Ovary (tissue), 9 donors: ENCODE data around the gene SLC39A11. TPM values are rescaled to one million over a fixed set of nuclear protein-coding genes. Genes with fewer than 3 reads are reported as not detected.

Experiments
- DNase-seq, 5 donors: peaks; one replicate each; pipeline ENCODE4 v3.0.0-alpha.2; 2019 to 2020
- H3K27ac ChIP-seq, 2 donors: fragments of 200-600 bp; one replicate each; pipeline versions ENCODE4 v1.5.1 to v1.8.0; 2019 to 2022
- H3K27me3 ChIP-seq: fragments of 200-600 bp; one replicate; pipeline ENCODE4 v1.8.0; 2022
- H3K36me3 ChIP-seq: fragments of 200-600 bp; sonication (generic); one replicate; pipeline ENCODE4 v1.5.1; 2019
- H3K4me1 ChIP-seq: one replicate; pipeline ENCODE4 v1.8.1; 2013; ENCODE audit warnings: mild to moderate bottlenecking, moderate library complexity; ENCODE audit not compliant: insufficient read depth
- H3K4me3 ChIP-seq: fragments of 200-600 bp; sonication (generic); one replicate; pipeline ENCODE4 v1.5.1; 2017
- H3K9me3 ChIP-seq, 2 donors: fragments of 200-600 bp in 1 of 2; sonication (generic) in 1 of 2; one replicate each; pipeline versions ENCODE4 v1.5.1 to v1.8.1; 2013 to 2019; ENCODE audit warnings: mild to moderate bottlenecking in 1 of 2, moderate library complexity in 1 of 2
- EP300 ChIP-seq: sonication (generic); formaldehyde crosslinking; IDR thresholded peaks from one replicate; pipeline ENCODE4 v1.6.1; 2017; ENCODE audit warnings: antibody characterized with exemption
- POLR2A ChIP-seq: fragments of 450-650 bp; IDR thresholded peaks from one replicate; pipeline ENCODE4 v1.6.1; 2017; ENCODE audit warnings: antibody characterized with exemption, mild to moderate bottlenecking, moderate library complexity
- WGBS, 3 donors: extraction: QIAGEN DNeasy Blood & Tissue Kit in 1 of 3; methylation state at CpG; one replicate each; pipeline versions ENCODE4 v1.1.5 to v1.1.7; 2013 to 2017; 5-methylcytosine and 5-hydroxymethylcytosine counted together
- intact Hi-C, 4 donors: fragments of 100-400 bp; cut with DNase I; formaldehyde crosslinking; loops; one replicate each; pipeline versions ENCODE4 v1.11.0 to v1.15.1; 2022 to 2023
- polyA plus RNA-seq, 2 donors: library from polyadenylated mRNA; stranded (reverse); fragments of 200-250 nt in 1 of 2; fragments of 350-450 nt in 1 of 2; fragmentation: Illumina TruSeq in 1 of 2; extraction: RNeasy Lipid Tissue Mini Kit (QIAGEN cat#74804) in 1 of 2; gene quantifications; one replicate each; pipeline ENCODE4 v1.2.3, GENCODE V29; 2013 to 2014
- total RNA-seq, 7 donors: library from RNA; depleted of rRNA in 2 of 7; stranded (reverse); fragments of >200 nt in 2 of 7; fragmentation: NEBNext Ultra II Directional in 3 of 7; extraction: Animal tissue kit (Norgen Biotek cat#: 25700) in 3 of 7; gene quantifications; one replicate each; pipeline versions ENCODE4 v1.1.0 to v1.2.4, GENCODE V29; 2016 to 2023
- TF ChIP-seq, protein P1 (sequence below), 3 donors: fragments of 450-650 bp in 2 of 3; fragments of 200-600 bp in 1 of 3; IDR thresholded peaks; one replicate each; pipeline versions ENCODE4 v1.5.1 to v1.8.0; 2016 to 2022; ENCODE audit warnings: antibody characterized with exemption in 3 of 3, mild to moderate bottlenecking in 1 of 3
- donor health status: DM: no; HTN: no; CAD: no; lungs with moderate emphysema.
- donor health status: DM: no; HTN: no; CAD: no.
- donor health status: Bipolar disorder and iron deficiency.
- donor health status: DM: yes; HTN: yes; CAD: no.
- donor health status: DM: no; HTN: no; CAD: no.
- donor health status: DM: yes; HTN: yes; CAD: no.

SLC39A11 gene
- total and polyA plus RNA-seq, 9 donors = 4.0 to 21.2 (median 10.1) TPM

DNA sequence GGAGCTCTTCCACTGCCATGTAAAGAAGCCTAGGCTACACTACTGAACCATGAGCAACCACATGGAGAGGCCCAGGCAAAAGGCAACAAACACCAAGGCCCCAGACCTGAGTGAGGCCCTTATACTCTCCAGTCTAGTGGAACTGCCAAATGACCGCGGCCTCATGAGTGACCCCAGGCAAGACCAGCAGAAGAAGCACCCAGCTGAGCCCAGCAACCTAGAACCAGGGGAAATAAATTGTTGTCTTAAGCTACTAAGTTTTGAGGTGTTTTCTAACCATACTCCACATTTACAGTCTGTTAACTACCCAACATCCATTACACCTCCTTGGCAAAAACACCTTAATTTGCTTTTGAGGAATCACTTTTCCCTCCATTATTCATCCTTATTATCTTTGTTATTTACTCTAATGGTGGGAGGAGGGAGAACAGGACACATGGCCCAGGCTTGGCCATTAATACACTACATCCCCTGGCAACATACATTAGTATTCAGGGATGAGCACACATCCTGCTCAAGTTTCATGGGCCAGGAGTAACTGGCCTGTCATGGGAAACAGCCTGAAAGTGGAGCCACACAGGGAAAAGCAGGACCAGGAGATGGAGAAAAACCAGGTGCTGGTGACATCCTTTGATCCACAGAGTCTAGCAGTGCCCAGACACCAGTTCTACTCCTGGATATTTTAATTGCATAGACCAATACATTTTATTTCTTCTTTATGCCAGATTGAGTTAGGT lies 26.2 kb downstream of the SLC39A11 start:
- no peak overlapping the region for H3K4me3 ChIP-seq
- no peaks in the 10 kb centered on the region for H3K27me3 ChIP-seq
- DNase-seq = no peak
- no peak for TF ChIP-seq EP300
- no peak for TF ChIP-seq POLR2A
- TF ChIP-seq, protein P1, sequence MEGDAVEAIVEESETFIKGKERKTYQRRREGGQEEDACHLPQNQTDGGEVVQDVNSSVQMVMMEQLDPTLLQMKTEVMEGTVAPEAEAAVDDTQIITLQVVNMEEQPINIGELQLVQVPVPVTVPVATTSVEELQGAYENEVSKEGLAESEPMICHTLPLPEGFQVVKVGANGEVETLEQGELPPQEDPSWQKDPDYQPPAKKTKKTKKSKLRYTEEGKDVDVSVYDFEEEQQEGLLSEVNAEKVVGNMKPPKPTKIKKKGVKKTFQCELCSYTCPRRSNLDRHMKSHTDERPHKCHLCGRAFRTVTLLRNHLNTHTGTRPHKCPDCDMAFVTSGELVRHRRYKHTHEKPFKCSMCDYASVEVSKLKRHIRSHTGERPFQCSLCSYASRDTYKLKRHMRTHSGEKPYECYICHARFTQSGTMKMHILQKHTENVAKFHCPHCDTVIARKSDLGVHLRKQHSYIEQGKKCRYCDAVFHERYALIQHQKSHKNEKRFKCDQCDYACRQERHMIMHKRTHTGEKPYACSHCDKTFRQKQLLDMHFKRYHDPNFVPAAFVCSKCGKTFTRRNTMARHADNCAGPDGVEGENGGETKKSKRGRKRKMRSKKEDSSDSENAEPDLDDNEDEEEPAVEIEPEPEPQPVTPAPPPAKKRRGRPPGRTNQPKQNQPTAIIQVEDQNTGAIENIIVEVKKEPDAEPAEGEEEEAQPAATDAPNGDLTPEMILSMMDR (IDR thresholded peaks at IDR 0.05) = no peak
- intact Hi-C loops = no loop called here
- no peak overlapping the region for H3K27ac ChIP-seq
- no peaks in the 10 kb centered on the region for H3K4me1 ChIP-seq
- H3K36me3 ChIP-seq = no peaks in the 10 kb centered on the region
- WGBS, 3 donors = 98 to 100% (median 100%) methylated on average over 2 of the region's 2 CpGs
- H3K9me3 ChIP-seq = no peaks in the 10 kb centered on the region

DNA sequence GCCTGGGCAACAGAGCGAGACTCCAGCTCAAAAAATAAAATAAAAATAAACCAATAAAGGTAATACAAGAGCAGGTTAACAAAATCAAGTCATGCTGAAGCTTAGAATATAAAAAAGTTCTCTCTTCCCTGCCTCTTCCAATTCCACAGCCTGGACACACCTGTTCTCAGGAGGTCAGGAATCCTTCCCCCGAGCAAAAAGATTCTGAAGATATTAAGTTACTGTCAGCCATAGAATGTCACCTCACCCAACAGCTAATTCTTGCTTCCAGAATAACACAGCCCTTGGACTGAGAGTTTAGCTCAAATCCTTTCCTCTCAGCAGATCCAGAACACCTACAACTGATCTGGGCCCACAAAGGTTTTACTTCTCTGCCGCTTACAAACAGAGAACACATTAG lies 27.1 kb downstream of the SLC39A11 start:
- no peak for DNase-seq
- Histone ChIP-seq H3K27ac (no peak overlapping the region), H3K36me3 (no peaks in the 10 kb centered on the region), H3K27me3 (no peaks in the 10 kb centered on the region), H3K9me3 (no peaks in the 10 kb centered on the region), H3K4me1 (no peaks in the 10 kb centered on the region), H3K4me3 (no peak overlapping the region)
- TF ChIP-seq POLR2A (no peak), EP300 (no peak)
- TF ChIP-seq, protein P1 (IDR thresholded peaks at IDR 0.05) = no peak
- intact Hi-C loops = no loop called here
- WGBS, 3 donors = 92 to 95% (median 93%) methylated on average over 3 of the region's 3 CpGs

DNA sequence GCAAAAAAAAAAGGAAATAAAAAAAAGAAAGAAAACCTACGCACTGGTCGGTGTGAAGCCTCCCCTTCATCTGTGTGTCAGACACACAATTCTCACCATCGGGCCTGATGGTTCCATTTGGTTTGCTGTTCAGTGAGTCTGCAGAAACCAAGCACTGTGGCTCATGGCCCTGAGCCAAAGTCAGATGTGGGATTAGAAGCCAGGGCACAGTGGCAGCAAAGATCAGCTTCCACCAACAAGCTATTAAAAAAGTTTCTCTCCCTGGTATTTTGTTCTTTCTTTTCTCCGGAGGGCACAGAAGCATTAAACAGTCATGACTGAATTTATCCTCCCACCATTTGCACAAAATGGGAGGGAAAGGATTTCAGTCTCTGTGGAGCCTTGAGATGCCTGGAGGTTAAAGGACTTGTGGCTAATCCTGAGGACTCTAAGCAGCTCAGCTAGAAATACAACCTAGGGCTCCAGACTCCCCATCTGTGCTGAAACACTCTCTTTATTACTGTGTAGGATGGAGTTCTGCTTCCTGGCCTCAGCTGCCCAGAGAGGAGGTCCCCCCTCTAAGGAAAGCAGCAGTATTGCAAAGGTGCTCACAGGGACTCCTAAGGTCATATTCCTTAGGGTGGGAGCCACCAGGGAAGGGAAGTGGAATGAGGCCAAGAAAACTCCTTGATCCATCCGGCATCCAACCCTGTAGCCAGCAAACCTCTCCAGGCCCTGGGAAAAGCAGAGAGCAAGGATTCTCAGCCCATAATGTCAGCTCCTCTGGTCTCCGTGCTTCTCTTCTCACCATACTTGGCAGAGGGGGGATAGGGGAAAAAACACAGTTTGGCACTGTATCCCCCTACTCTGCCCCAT lies 28.2 kb downstream of the SLC39A11 start:
- DNase-seq = no peak
- Histone ChIP-seq H3K4me3 (no peak overlapping the region), H3K9me3 (no peaks in the 10 kb centered on the region), H3K4me1 (no peaks in the 10 kb centered on the region), H3K36me3 (no peaks in the 10 kb centered on the region), H3K27me3 (no peaks in the 10 kb centered on the region), H3K27ac (no peak overlapping the region)
- 67 to 75% (median 75%) methylated on average over 6 of the region's 6 CpGs for WGBS, 3 donors
- TF ChIP-seq EP300 (no peak), POLR2A (no peak)
- TF ChIP-seq, protein P1 (IDR thresholded peaks at IDR 0.05) = no peak
- intact Hi-C loops = no loop called here

GRCh38 chr17:73062726-73063125 lies 29.8 kb downstream of the SLC39A11 start:
- intact Hi-C loops = no loop called here
- Histone ChIP-seq H3K27me3 (no peaks in the 10 kb centered on the region), H3K36me3 (no peaks in the 10 kb centered on the region), H3K27ac (no peak overlapping the region), H3K4me1 (peaks cover 2% of the 10 kb centered on the region), H3K4me3 (no peak overlapping the region), H3K9me3 (no peaks in the 10 kb centered on the region)
- WGBS, 3 donors = 86 to 94% (median 90%) methylated on average over 5 of the region's 5 CpGs
- no peak for DNase-seq
- TF ChIP-seq, protein P1 (IDR thresholded peaks at IDR 0.05) = no peak
- no peak for TF ChIP-seq POLR2A
- no peak for TF ChIP-seq EP300
